ENCODE data around the gene PPIP5K2.

The PPIP5K2 gene

GRCh38 chr5:103145196-103145595 lies 25.1 kb downstream of the PPIP5K2 start:
- no peak overlapping the region for H3K4me3 ChIP-seq (ENCODE audit: low read depth in 1 of 2, low read length in 1 of 2)
- no peaks in the 10 kb centered on the region for H3K27me3 ChIP-seq
- no peaks in the 10 kb centered on the region for H3K4me1 ChIP-seq (ENCODE audit: control insufficient read depth in 1 of 2, insufficient read depth in 1 of 2, low read depth in 1 of 2, low read length in 1 of 2)
- H3K36me3 ChIP-seq = peaks cover 54% of the 10 kb centered on the region
- no peak for TF ChIP-seq CTCF (IDR thresholded peaks at IDR 0.05)
- H3K27ac ChIP-seq = no peak overlapping the region
- no peaks in the 10 kb centered on the region for H3K9me3 ChIP-seq

- no peak overlapping the region for H3K4me3 ChIP-seq (ENCODE audit: low read depth in 1 of 2, low read length in 1 of 2)
- no peak overlapping the region for H3K27ac ChIP-seq
- H3K9me3 ChIP-seq = no peaks in the 10 kb centered on the region
- H3K27me3 ChIP-seq = no peaks in the 10 kb centered on the region
- H3K4me1 ChIP-seq (ENCODE audit: control insufficient read depth in 1 of 2, insufficient read depth in 1 of 2, low read depth in 1 of 2, low read length in 1 of 2) = no peaks in the 10 kb centered on the region
- TF ChIP-seq CTCF (IDR thresholded peaks at IDR 0.05) = no peak
- H3K36me3 ChIP-seq = peaks cover 62% of the 10 kb centered on the region
Observed at GRCh38 chr5:103148213-103148612, 28.1 kb downstream of the PPIP5K2 start.

GRCh38 chr5:103151156-103151555 lies 31.1 kb downstream of the PPIP5K2 start:
- H3K27ac ChIP-seq = no peak overlapping the region
- H3K4me1 ChIP-seq (ENCODE audit: control insufficient read depth in 1 of 2, insufficient read depth in 1 of 2, low read depth in 1 of 2, low read length in 1 of 2) = no peaks in the 10 kb centered on the region
- H3K27me3 ChIP-seq = no peaks in the 10 kb centered on the region
- no peaks in the 10 kb centered on the region for H3K9me3 ChIP-seq
- peaks cover 83% of the 10 kb centered on the region for H3K36me3 ChIP-seq
- no peak for TF ChIP-seq CTCF (IDR thresholded peaks at IDR 0.05)
- H3K4me3 ChIP-seq (ENCODE audit: low read depth in 1 of 2, low read length in 1 of 2) = no peak overlapping the region

GRCh38 chr5:103166706-103167105 lies 46.6 kb downstream of the PPIP5K2 start:
- no peak for TF ChIP-seq CTCF (IDR thresholded peaks at IDR 0.05)
- Histone ChIP-seq H3K9me3 (no peaks in the 10 kb centered on the region), H3K27me3 (no peaks in the 10 kb centered on the region), H3K4me1 (ENCODE audit: control insufficient read depth in 1 of 2, insufficient read depth in 1 of 2, low read depth in 1 of 2, low read length in 1 of 2) (no peaks in the 10 kb centered on the region), H3K4me3 (ENCODE audit: low read depth in 1 of 2, low read length in 1 of 2) (no peak overlapping the region), H3K36me3 (peaks cover 53% of the 10 kb centered on the region), H3K27ac (no peak overlapping the region)

- peaks cover 57% of the 10 kb centered on the region for H3K36me3 ChIP-seq
- H3K27ac ChIP-seq = no peak overlapping the region
- H3K27me3 ChIP-seq = no peaks in the 10 kb centered on the region
- H3K4me1 ChIP-seq (ENCODE audit: control insufficient read depth in 1 of 2, insufficient read depth in 1 of 2, low read depth in 1 of 2, low read length in 1 of 2) = no peaks in the 10 kb centered on the region
- no peak overlapping the region for H3K4me3 ChIP-seq (ENCODE audit: low read depth in 1 of 2, low read length in 1 of 2)
- no peaks in the 10 kb centered on the region for H3K9me3 ChIP-seq
- TF ChIP-seq CTCF (IDR thresholded peaks at IDR 0.05) = no peak
Observed at GRCh38 chr5:103174147-103174546, 54.0 kb downstream of the PPIP5K2 start.

- Histone ChIP-seq H3K4me3 (ENCODE audit: low read depth in 1 of 2, low read length in 1 of 2) (no peak overlapping the region), H3K27ac (no peak overlapping the region), H3K4me1 (ENCODE audit: control insufficient read depth in 1 of 2, insufficient read depth in 1 of 2, low read depth in 1 of 2, low read length in 1 of 2) (no peaks in the 10 kb centered on the region), H3K27me3 (no peaks in the 10 kb centered on the region), H3K9me3 (no peaks in the 10 kb centered on the region), H3K36me3 (peaks cover 86% of the 10 kb centered on the region)
- TF ChIP-seq CTCF (IDR thresholded peaks at IDR 0.05) = no peak
Observed at GRCh38 chr5:103177543-103177942, 57.4 kb downstream of the PPIP5K2 start.

Data from neutrophil (primary cell).